Effector memory CD4-positive, alpha-beta T cell (primary cell): ENCODE data around the gene MXRA7.

Experiments used
- DNase-seq, 3 donors: peaks; one replicate each; pipeline ENCODE4 v3.0.0-alpha.2; 2020
- H3K27ac ChIP-seq: 2 replicates; pipeline ENCODE4 v1.7.0; 2013; ENCODE audit warnings: mild to moderate bottlenecking, low read length, moderate library complexity; ENCODE audit not compliant: insufficient read depth, poor library complexity, severe bottlenecking
- H3K27me3 ChIP-seq: replicated peaks from 2 replicates; pipeline ENCODE4 v1.7.0; 2013; ENCODE audit warnings: mild to moderate bottlenecking, low read length; ENCODE audit not compliant: insufficient read depth, control insufficient read depth, poor library complexity, severe bottlenecking
- H3K36me3 ChIP-seq: 2 replicates; pipeline ENCODE4 v1.7.0; 2013; ENCODE audit warnings: mild to moderate bottlenecking, low read length, moderate library complexity; ENCODE audit not compliant: control insufficient read depth, insufficient read depth
- H3K4me1 ChIP-seq: 2 replicates; pipeline ENCODE4 v1.7.0; 2013; ENCODE audit warnings: low read length, mild to moderate bottlenecking; ENCODE audit not compliant: control insufficient read depth, insufficient read depth, poor library complexity, severe bottlenecking
- H3K4me3 ChIP-seq: 2 replicates; pipeline ENCODE4 v1.7.0; 2013; ENCODE audit warnings: low read length, low read depth, mild to moderate bottlenecking; ENCODE audit not compliant: insufficient read depth, poor library complexity, severe bottlenecking
- H3K9me3 ChIP-seq: 2 replicates; pipeline ENCODE4 v1.7.0; 2013; ENCODE audit warnings: mild to moderate bottlenecking, low read length, moderate library complexity; ENCODE audit not compliant: control insufficient read depth

The MXRA7 gene

DNA sequence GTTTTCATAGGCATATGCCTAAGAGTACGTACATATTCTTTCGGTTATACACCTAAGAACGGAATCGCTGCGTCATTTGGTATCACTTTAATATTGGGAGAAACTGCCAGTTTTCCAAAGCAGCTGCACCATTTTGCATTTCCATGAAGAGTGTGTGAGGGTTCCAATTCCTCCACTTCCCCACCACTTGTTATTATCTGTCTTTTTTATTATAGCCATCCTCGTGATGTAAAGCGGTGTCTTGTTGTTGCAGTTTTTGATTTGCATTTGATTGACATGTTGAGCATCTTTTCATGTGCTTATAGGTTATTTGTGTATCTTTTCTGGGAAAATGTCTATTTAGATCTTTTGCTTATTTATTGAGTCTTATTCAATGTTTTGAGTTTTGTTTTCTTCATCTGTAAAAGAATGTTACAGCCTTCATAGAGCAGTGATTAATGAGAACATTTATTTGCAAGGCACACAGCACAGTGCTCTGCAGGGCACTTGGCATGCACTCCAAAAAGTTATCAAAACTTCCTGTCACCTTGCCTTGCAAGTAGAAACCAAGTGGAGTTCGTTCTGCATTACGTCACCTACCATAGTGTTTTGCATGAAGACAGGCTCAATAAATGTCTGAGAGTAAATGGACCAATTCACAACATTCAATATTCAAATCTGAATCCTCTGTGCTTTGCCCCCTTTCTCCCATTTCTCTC, 40.6 kb downstream of the MXRA7 start:
- Histone ChIP-seq H3K27ac (no peak overlapping the region), H3K36me3 (no peaks in the 10 kb centered on the region), H3K27me3 (no peaks in the 10 kb centered on the region), H3K4me3 (no peak overlapping the region), H3K9me3 (no peaks in the 10 kb centered on the region), H3K4me1 (peaks cover 11% of the 10 kb centered on the region)
- no peak for DNase-seq

DNA sequence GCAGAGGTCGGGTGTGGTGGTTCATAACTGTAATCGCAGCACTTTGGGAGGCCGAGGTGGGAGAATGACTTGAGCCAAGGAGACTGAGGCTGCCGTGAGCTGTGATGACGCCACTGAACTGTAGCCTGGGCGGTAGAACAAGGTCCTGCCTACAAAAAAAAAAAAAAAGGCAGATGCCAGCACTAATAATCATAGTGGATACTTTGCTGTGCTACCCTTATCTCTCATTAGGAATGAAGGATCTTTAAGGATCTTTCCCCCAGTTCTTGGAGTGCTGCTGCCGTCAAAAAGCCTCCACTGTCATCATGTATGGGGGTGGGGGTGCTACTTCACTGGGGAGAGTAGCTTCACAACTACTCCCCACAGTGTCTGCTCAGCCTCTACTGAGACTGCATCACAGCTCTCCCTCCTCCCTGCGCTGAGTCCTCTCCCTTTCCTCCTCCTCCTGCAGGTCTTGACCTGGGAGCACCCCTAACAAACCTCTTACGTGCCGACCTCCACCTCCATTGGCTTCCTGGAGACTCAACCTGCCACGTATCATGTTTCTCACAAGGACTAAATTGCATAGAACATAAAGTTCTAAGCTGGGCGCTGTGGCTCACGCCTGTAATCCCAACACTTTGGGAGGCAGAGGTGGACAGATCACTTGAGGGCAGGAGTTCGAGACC, 42.8 kb downstream of the MXRA7 start:
- Histone ChIP-seq H3K27me3 (no peaks in the 10 kb centered on the region), H3K4me1 (peaks cover 11% of the 10 kb centered on the region), H3K36me3 (no peaks in the 10 kb centered on the region), H3K4me3 (no peak overlapping the region), H3K27ac (no peak overlapping the region), H3K9me3 (no peaks in the 10 kb centered on the region)
- DNase-seq = no peak

DNA sequence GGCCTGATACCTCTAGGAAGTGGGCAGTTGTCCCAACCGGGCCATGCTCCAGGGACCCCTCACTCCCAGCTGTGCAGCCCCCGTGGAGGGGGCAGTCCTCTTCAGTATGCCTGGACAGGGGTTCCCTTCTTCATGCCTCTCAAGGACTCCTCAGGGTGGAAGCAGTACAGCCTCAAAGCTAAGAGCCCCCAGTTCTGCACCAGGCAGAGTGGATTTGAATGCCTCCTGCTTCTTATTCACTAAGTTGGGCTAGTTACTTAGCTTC, 43.3 kb downstream of the MXRA7 start:
- no peak overlapping the region for H3K4me3 ChIP-seq
- H3K9me3 ChIP-seq = no peaks in the 10 kb centered on the region
- DNase-seq = no peak
- H3K4me1 ChIP-seq = peaks cover 11% of the 10 kb centered on the region
- H3K27me3 ChIP-seq = no peaks in the 10 kb centered on the region
- no peaks in the 10 kb centered on the region for H3K36me3 ChIP-seq
- no peak overlapping the region for H3K27ac ChIP-seq

DNA sequence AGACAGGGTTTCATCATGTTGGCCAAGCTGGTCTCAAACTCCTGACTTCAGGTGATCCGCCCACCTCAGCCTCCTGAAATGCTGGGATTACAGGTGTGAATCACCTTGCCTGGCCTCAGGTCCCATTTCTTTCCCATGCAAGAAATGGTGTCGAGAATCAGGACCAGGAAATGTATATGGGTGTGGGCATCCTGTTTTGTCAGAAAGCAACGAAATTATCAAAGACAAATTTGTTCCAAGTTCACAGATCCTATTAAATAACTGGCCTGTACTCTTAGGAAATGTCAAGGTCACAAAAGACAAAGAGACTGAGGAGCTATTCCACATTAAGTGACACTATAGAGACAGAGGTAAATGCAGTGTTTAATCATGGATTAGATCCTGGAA, 50.1 kb downstream of the MXRA7 start:
- no peaks in the 10 kb centered on the region for H3K36me3 ChIP-seq
- no peak for DNase-seq
- peaks cover 36% of the 10 kb centered on the region for H3K4me1 ChIP-seq
- H3K27me3 ChIP-seq = no peaks in the 10 kb centered on the region
- H3K9me3 ChIP-seq = no peaks in the 10 kb centered on the region
- no peak overlapping the region for H3K4me3 ChIP-seq
- H3K27ac ChIP-seq = no peak overlapping the region

DNA sequence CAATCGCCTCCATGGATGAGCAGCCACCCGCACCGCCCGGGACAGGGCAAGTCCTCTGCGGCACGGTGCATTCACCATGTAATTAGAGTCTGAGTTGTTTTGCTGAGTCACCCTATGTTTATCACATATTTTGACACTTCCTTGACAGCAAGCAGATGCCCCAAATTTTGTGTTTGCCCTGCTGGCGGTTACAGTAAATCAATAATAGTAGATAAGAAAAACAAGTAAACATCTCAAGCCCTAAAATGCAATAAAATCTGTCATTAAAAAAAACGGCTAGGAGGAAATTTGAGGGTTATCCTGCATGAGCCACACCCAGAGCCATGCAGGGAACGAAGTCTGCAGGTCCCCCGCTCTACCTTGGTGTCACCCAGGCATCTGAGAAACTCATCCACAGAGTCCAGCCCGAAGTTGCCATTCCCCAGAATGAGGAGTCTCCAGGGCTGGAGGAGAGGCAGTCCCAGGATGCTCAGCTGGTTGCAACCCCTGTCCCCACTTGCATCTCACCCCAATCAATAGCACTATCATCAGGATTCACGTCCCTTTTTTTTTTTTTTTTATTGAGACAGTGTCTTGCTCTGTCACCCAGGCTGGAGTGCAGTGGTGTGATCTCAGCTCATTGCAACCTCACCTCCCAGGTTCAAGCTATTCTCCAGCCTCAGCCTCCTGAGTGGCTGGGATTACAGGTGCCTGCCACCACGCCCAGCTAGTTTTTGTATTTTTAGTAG, 50.7 kb downstream of the MXRA7 start:
- DNase-seq = peak in 2 of 3 donors; percentile 6 to 12
- H3K4me1 ChIP-seq = peaks cover 36% of the 10 kb centered on the region
- no peaks in the 10 kb centered on the region for H3K36me3 ChIP-seq
- H3K9me3 ChIP-seq = no peaks in the 10 kb centered on the region
- peak overlapping the region; percentile 13 for H3K4me3 ChIP-seq
- H3K27ac ChIP-seq = peak overlapping the region; percentile 47
- H3K27me3 ChIP-seq = no peaks in the 10 kb centered on the region

DNA sequence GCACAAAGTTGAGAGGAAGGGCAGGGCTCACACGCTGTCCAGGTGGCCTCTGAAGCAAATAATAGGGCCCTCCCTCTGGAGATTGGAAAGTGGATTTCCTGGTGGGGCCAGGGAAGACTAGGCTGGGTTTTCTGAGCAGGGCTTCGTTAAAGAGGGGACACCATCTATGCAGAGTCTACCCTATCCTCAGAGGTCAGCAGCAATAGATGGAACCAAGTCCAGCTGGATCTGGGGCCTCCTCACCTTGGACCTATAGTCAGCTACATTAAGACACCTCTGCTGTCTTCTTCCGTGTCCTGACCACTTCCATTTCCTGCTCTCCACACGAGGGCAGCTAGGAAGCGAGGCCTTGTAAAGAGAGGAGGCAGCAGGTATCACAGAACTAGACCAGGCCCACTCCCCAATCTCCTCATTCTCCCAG, 52.5 kb downstream of the MXRA7 start:
- H3K9me3 ChIP-seq = no peaks in the 10 kb centered on the region
- DNase-seq = no peak
- no peaks in the 10 kb centered on the region for H3K36me3 ChIP-seq
- peaks cover 36% of the 10 kb centered on the region for H3K4me1 ChIP-seq
- H3K4me3 ChIP-seq = no peak overlapping the region
- no peaks in the 10 kb centered on the region for H3K27me3 ChIP-seq
- no peak overlapping the region for H3K27ac ChIP-seq

DNA sequence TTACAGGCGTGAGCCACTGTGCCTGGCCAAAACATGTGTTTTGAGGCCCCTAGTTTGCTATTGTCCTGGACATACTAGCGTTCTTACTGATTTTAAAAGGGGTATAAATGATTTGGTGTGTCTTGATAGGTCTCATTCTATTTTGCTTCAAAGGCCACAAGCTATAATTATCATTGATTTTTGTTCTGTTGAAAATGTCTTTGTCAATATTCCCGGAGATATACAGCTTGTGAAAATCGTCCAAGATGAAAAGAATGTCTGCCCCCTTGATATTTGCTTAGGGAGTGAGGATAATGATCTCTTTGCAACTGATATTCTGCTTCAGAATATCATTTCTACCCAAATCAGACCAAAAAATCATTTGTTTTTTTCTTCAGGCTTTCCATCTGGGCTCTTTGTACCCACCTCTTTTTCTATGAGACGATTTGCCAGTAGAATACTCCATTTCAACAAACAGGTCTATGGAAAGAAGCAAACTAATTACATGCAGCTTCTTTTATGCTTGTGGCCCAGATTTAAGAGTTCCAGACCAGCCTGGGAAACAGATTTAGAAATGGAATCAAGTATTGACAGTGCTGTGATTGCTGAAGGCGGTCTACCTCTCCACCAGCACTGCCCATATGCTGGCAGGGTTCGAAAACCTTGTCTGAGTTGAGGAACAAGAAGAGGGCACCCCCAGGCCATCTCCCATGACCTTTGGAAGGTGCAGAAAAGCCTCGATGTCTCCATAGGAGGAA, 53.1 kb downstream of the MXRA7 start:
- Histone ChIP-seq H3K36me3 (no peaks in the 10 kb centered on the region), H3K4me1 (peaks cover 36% of the 10 kb centered on the region), H3K27me3 (no peaks in the 10 kb centered on the region), H3K9me3 (no peaks in the 10 kb centered on the region), H3K4me3 (no peak overlapping the region), H3K27ac (no peak overlapping the region)
- no peak for DNase-seq

DNA sequence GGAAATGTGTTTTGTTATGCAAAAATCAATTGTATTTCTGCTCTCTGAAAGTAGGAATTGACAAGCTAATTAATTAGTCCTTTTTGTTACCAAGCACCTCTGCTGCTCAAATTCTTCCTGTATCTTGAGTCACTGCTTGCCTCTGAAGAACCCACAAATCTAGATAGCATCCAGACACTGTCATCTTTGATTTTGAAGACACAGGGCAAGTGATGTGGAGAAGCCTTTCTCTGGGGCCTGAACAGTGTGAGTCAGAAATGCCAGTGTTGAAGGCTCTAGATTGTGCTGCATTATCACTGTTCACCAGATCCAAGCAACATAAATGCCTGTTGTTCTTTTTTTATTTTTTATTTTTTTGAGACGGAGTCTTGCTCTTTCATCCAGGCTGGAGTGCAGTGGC, 56.4 kb downstream of the MXRA7 start:
- no peak for DNase-seq
- no peaks in the 10 kb centered on the region for H3K36me3 ChIP-seq

GRCh38 chr17:76650504-76650903, 60.3 kb downstream of the MXRA7 start:
- H3K9me3 ChIP-seq = no peaks in the 10 kb centered on the region
- H3K27ac ChIP-seq = no peak overlapping the region
- H3K36me3 ChIP-seq = no peaks in the 10 kb centered on the region
- H3K27me3 ChIP-seq = no peaks in the 10 kb centered on the region
- no peaks in the 10 kb centered on the region for H3K4me1 ChIP-seq
- H3K4me3 ChIP-seq = no peak overlapping the region
- DNase-seq = no peak

More for the DNA sequence above, 56.4 kb downstream of the MXRA7 start:
- Histone ChIP-seq H3K27ac (no peak overlapping the region), H3K9me3 (no peaks in the 10 kb centered on the region), H3K27me3 (no peaks in the 10 kb centered on the region), H3K4me1 (peaks cover 18% of the 10 kb centered on the region), H3K4me3 (no peak overlapping the region)

- H3K36me3 ChIP-seq = no peaks in the 10 kb centered on the region
- peaks cover 11% of the 10 kb centered on the region for H3K4me1 ChIP-seq
- H3K27ac ChIP-seq = no peak overlapping the region
- no peaks in the 10 kb centered on the region for H3K9me3 ChIP-seq
- H3K27me3 ChIP-seq = no peaks in the 10 kb centered on the region
- DNase-seq = no peak
- no peak overlapping the region for H3K4me3 ChIP-seq
These were observed 64.1 kb downstream of the MXRA7 start for GRCh38 chr17:76646712-76647111.
